Measurements from ENCODE around the gene NPAS3.

GRCh38 chr14:33737446-33737845 is 798.8 kb downstream of the NPAS3 start:
- no peak for TF ChIP-seq CTCF (IDR thresholded peaks at IDR 0.05)
- TF ChIP-seq POLR2A (IDR thresholded peaks at IDR 0.05), result no peak
